ENCODE results near the gene DISC1.

- TF ChIP-seq CTCF (IDR thresholded peaks at IDR 0.05) (no peak), POLR2AphosphoS5 (IDR thresholded peaks at IDR 0.05) (no peak)
Observed at GRCh38 chr1:231768416-231768815, 141.8 kb downstream of the DISC1 start.
